GM12878 (cell line): ENCODE results near the gene MAN2A2. TPM values are rescaled to one million over a fixed set of nuclear protein-coding genes. Genes with fewer than 3 reads are reported as not detected.

Experiments used
- BCL3 ChIP-seq: IDR thresholded peaks from 2 replicates; pipeline ENCODE4 v1.6.1; 2011; ENCODE audit warnings: borderline replicate concordance, low read depth, mild to moderate bottlenecking, moderate library complexity, low read length; ENCODE audit not compliant: insufficient read depth, poor library complexity, severe bottlenecking
- BMI1 ChIP-seq: fragments of 450-650 bp; IDR thresholded peaks from 2 replicates; pipeline ENCODE4 v1.6.1; 2016; ENCODE audit warnings: mild to moderate bottlenecking, moderate library complexity, borderline replicate concordance
- CHD4 ChIP-seq: fragments of 200-600 bp; sonication (generic); IDR thresholded peaks from 2 replicates; pipeline ENCODE4 v1.6.1; 2016; ENCODE audit warnings: mild to moderate bottlenecking
- CREB1 ChIP-seq: IDR thresholded peaks from 2 replicates; pipeline ENCODE4 v1.6.1; 2012; ENCODE audit warnings: low read depth, mild to moderate bottlenecking, inconsistent platforms
- EP300 ChIP-seq, 2 experiments: fragments of 150-350 bp in 1 of 2; IDR thresholded peaks; 2 replicates each; pipeline ENCODE4 v1.6.1; 2011 to 2012; ENCODE audit warnings: low read depth in 2 of 2, low read length in 2 of 2, borderline replicate concordance in 1 of 2, improper control_type of control experiment in 1 of 2, inconsistent platforms in 1 of 2; ENCODE audit not compliant: control insufficient read depth in 1 of 2
- JUNB ChIP-seq: IDR thresholded peaks from 2 replicates; pipeline ENCODE4 v1.6.1; 2016; ENCODE audit warnings: antibody characterized with exemption, mild to moderate bottlenecking
- LARP7 ChIP-seq: fragments of 450-650 bp; IDR thresholded peaks from 2 replicates; pipeline ENCODE4 v1.6.1; 2017; ENCODE audit warnings: mild to moderate bottlenecking
- MEF2B ChIP-seq: fragments of 450-650 bp; IDR thresholded peaks from 2 replicates; pipeline ENCODE4 v1.6.1; 2018; ENCODE audit warnings: mild to moderate bottlenecking, moderate library complexity; ENCODE audit not compliant: partially characterized antibody, poor library complexity, severe bottlenecking
- MYB ChIP-seq: fragments of 150-350 bp; IDR thresholded peaks from 2 replicates; pipeline ENCODE4 v1.6.1; 2014; ENCODE audit warnings: mild to moderate bottlenecking, low read depth, low read length, borderline replicate concordance
- NBN ChIP-seq: fragments of 450-650 bp; IDR thresholded peaks from 2 replicates; pipeline ENCODE4 v1.6.1; 2016
- NFIC ChIP-seq: IDR thresholded peaks from 2 replicates; pipeline ENCODE4 v1.6.1; 2012; ENCODE audit warnings: low read depth, mild to moderate bottlenecking, inconsistent platforms, low read length, moderate library complexity
- RCOR1 ChIP-seq: conservative IDR thresholded peaks from 2 replicates; pipeline ENCODE4 v1.6.1; 2012; ENCODE audit warnings: low read depth, low read length, improper control_type of control experiment
- RUNX3 ChIP-seq: IDR thresholded peaks from 2 replicates; pipeline ENCODE4 v1.6.1; 2012; ENCODE audit warnings: low read length, inconsistent platforms
- SIX5 ChIP-seq: IDR thresholded peaks from 2 replicates; pipeline ENCODE4 v1.6.1; 2011; ENCODE audit warnings: mild to moderate bottlenecking, low read depth, low read length, moderate library complexity; ENCODE audit not compliant: severe bottlenecking
- SMARCA5 ChIP-seq: fragments of 450-650 bp; IDR thresholded peaks from 2 replicates; pipeline ENCODE4 v1.6.1; 2017; ENCODE audit warnings: mild to moderate bottlenecking
- SREBF2 ChIP-seq: IDR thresholded peaks from 2 replicates; pipeline ENCODE4 v1.6.1; 2012; ENCODE audit warnings: mild to moderate bottlenecking, low read length
- TCF3 ChIP-seq: IDR thresholded peaks from 2 replicates; pipeline ENCODE4 v1.6.1; 2012; ENCODE audit warnings: low read depth, mild to moderate bottlenecking, low read length, borderline replicate concordance; ENCODE audit not compliant: insufficient read depth
- ZNF217 ChIP-seq: fragments of 450-650 bp; IDR thresholded peaks from 2 replicates; pipeline ENCODE4 v1.6.1; 2017; ENCODE audit warnings: antibody characterized with exemption, mild to moderate bottlenecking
- ZNF24 ChIP-seq: fragments of 450-650 bp; IDR thresholded peaks from 2 replicates; pipeline ENCODE4 v1.6.1; 2017; ENCODE audit warnings: antibody characterized with exemption, mild to moderate bottlenecking
- ZZZ3 ChIP-seq: IDR thresholded peaks from 2 replicates; pipeline ENCODE4 v1.6.1; 2011; ENCODE audit warnings: low read depth; ENCODE audit not compliant: control insufficient read depth, insufficient read length
- polyA plus RNA-seq, 11 experiments: library from polyadenylated mRNA; depleted of rRNA in 4 of 11; unstranded in 6 of 11; stranded (reverse) in 5 of 11; fragments of >200 nt; fragmentation: Nextera tagmentation in 4 of 11; fragmentation: Illumina TruSeq in 1 of 11; extraction: Ambion mirVana in 4 of 11; extraction: Trizol in 1 of 11; gene quantifications; 1 replicate in 1 of 11; 2 replicates in 10 of 11; pipeline versions ENCODE4 v1.2.1 to v1.2.3, GENCODE V29; 2011 to 2016; ENCODE audit warnings: inconsistent platforms in 2 of 11, missing spikeins in 2 of 11, low read depth in 1 of 11
- total RNA-seq, 4 experiments: library from RNA; depleted of rRNA in 3 of 4; stranded (reverse); fragments of >200 nt in 3 of 4; fragmentation: Illumina TruSeq in 1 of 4; extraction: Trizol in 1 of 4; gene quantifications; 2 replicates each; pipeline versions ENCODE4 v1.2.1 to v1.2.3, GENCODE V29; 2013 to 2021
- TF ChIP-seq, protein P1 (sequence below): fragments of 450-650 bp; IDR thresholded peaks from 2 replicates; pipeline ENCODE4 v1.6.1; 2017; ENCODE audit warnings: mild to moderate bottlenecking, moderate library complexity
- TF ChIP-seq, protein P2 (sequence below): fragments of 450-650 bp; formaldehyde crosslinking; IDR thresholded peaks from 2 replicates; pipeline ENCODE4 v1.4.0; 2020; ENCODE audit warnings: mild to moderate bottlenecking, moderate library complexity

MAN2A2 gene
- total and polyA plus RNA-seq, 10 of the 15 experiments (the other 5 are each of a cell fraction or from before 2014, with no cell fraction given) = 4.2 to 79.4 (median 23.2) TPM

DNA sequence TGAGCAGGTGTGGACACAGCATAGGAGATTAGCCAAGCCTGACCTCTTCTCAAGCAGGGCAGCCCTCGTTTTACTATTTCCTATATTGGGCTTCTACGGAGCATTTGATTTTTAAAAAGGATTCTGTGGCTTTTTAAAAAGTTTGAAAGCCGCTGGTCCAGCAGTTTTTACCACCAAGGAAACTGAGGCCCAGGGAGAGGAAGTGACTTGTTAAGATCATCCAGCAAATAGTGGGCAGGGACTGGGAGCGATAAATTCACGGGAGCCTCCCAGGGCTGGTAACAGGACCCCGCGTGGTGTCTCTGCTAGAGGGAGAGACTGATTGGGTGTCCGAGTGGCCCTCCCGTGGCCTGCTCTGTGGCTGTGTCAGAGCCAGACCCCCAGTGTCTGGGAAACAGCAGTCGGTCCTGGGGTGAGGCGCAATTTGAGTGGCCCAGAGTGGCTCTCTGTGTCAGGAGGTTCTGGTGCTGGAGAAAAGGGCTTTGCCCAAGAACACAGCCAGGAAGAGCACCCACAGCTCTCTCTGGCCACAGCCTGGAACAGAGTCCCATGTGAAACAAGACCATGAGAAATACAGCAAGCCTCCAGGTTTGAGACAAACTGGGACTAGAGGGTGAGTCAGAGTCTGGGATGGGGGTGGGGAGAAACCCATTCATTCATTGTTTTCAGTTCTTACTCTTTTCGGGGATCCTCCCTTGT is 30.5 kb upstream of the MAN2A2 start (continued):
- TF ChIP-seq EP300 (IDR thresholded peaks at IDR 0.05; ENCODE audit: borderline replicate concordance in 1 of 2, control insufficient read depth in 1 of 2, low read depth in 2 of 2, low read length in 2 of 2) (0 out of 4 replicates have a peak, but pooled peaks have one; percentile 16 to 30), CREB1 (no peak), TCF3 (no peak), NFIC (peak; percentile 44; the same call in 1 of the 2 replicates), CHD4 (no peak), LARP7 (no peak), JUNB (peak; percentile 72), MYB (no peak), NBN (no peak), RCOR1 (no peak), ZNF217 (no peak), MEF2B (no peak), BMI1 (no peak), ZZZ3 (no peak), ZNF24 (no peak), SREBF2 (no peak), RUNX3 (peak; percentile 52), SMARCA5 (no peak), SIX5 (no peak), BCL3 (peak; percentile 39)
- TF ChIP-seq, protein P1, sequence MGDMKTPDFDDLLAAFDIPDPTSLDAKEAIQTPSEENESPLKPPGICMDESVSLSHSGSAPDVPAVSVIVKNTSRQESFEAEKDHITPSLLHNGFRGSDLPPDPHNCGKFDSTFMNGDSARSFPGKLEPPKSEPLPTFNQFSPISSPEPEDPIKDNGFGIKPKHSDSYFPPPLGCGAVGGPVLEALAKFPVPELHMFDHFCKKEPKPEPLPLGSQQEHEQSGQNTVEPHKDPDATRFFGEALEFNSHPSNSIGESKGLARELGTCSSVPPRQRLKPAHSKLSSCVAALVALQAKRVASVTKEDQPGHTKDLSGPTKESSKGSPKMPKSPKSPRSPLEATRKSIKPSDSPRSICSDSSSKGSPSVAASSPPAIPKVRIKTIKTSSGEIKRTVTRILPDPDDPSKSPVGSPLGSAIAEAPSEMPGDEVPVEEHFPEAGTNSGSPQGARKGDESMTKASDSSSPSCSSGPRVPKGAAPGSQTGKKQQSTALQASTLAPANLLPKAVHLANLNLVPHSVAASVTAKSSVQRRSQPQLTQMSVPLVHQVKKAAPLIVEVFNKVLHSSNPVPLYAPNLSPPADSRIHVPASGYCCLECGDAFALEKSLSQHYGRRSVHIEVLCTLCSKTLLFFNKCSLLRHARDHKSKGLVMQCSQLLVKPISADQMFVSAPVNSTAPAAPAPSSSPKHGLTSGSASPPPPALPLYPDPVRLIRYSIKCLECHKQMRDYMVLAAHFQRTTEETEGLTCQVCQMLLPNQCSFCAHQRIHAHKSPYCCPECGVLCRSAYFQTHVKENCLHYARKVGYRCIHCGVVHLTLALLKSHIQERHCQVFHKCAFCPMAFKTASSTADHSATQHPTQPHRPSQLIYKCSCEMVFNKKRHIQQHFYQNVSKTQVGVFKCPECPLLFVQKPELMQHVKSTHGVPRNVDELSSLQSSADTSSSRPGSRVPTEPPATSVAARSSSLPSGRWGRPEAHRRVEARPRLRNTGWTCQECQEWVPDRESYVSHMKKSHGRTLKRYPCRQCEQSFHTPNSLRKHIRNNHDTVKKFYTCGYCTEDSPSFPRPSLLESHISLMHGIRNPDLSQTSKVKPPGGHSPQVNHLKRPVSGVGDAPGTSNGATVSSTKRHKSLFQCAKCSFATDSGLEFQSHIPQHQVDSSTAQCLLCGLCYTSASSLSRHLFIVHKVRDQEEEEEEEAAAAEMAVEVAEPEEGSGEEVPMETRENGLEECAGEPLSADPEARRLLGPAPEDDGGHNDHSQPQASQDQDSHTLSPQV = no peak
- TF ChIP-seq, protein P2, sequence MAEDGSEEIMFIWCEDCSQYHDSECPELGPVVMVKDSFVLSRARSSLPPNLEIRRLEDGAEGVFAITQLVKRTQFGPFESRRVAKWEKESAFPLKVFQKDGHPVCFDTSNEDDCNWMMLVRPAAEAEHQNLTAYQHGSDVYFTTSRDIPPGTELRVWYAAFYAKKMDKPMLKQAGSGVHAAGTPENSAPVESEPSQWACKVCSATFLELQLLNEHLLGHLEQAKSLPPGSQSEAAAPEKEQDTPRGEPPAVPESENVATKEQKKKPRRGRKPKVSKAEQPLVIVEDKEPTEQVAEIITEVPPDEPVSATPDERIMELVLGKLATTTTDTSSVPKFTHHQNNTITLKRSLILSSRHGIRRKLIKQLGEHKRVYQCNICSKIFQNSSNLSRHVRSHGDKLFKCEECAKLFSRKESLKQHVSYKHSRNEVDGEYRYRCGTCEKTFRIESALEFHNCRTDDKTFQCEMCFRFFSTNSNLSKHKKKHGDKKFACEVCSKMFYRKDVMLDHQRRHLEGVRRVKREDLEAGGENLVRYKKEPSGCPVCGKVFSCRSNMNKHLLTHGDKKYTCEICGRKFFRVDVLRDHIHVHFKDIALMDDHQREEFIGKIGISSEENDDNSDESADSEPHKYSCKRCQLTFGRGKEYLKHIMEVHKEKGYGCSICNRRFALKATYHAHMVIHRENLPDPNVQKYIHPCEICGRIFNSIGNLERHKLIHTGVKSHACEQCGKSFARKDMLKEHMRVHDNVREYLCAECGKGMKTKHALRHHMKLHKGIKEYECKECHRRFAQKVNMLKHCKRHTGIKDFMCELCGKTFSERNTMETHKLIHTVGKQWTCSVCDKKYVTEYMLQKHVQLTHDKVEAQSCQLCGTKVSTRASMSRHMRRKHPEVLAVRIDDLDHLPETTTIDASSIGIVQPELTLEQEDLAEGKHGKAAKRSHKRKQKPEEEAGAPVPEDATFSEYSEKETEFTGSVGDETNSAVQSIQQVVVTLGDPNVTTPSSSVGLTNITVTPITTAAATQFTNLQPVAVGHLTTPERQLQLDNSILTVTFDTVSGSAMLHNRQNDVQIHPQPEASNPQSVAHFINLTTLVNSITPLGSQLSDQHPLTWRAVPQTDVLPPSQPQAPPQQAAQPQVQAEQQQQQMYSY (CRISPR knock-in tag) = no peak
